Measurements from ENCODE around the gene STARD3.
"Not testable (repeated sequence)": the region's sequence is repeated elsewhere in the genome, so short reads cannot be mapped to it uniquely, and the experiment has no call there.

STARD3 gene

GRCh38 chr17:39636927-39637736 is at the start of gene STARD3:
Gene STARD3 (plus strand): TSS chr17:39637144. CDS start chr17:39653532, 16,388 bp downstream.
- no peak for FAIRE-seq

GRCh38 chr17:39590180-39590579 is 46.8 kb upstream of the STARD3 start:
- FAIRE-seq, result not testable (repeated sequence)

GRCh38 chr17:39591958-39592954 is 44.7 kb upstream of the STARD3 start:
- FAIRE-seq, result no peak

GRCh38 chr17:39593371-39593770 is 43.6 kb upstream of the STARD3 start:
- FAIRE-seq, result no peak

- FAIRE-seq, result no peak
Observed at GRCh38 chr17:39595294-39595693, 41.6 kb upstream of the STARD3 start.

GRCh38 chr17:39595928-39596510 is 40.9 kb upstream of the STARD3 start:
- FAIRE-seq, result no peak

- FAIRE-seq, result no peak
Observed at GRCh38 chr17:39596543-39597267, 40.2 kb upstream of the STARD3 start.

- FAIRE-seq, result no peak
Observed at GRCh38 chr17:39597372-39598046, 39.4 kb upstream of the STARD3 start.

- no peak for FAIRE-seq
Observed at GRCh38 chr17:39598047-39598481, 38.9 kb upstream of the STARD3 start.

GRCh38 chr17:39598630-39599003 is 38.3 kb upstream of the STARD3 start:
- no peak for FAIRE-seq

- no peak for FAIRE-seq
Observed at GRCh38 chr17:39599004-39599664, 37.8 kb upstream of the STARD3 start.

GRCh38 chr17:39599665-39600231 is 37.2 kb upstream of the STARD3 start:
- no peak for FAIRE-seq

GRCh38 chr17:39600288-39600996 is 36.5 kb upstream of the STARD3 start:
- FAIRE-seq, result no peak

- no peak for FAIRE-seq
Observed at GRCh38 chr17:39600997-39601597, 35.8 kb upstream of the STARD3 start.

GRCh38 chr17:39601758-39602532 is 35.0 kb upstream of the STARD3 start:
- no peak for FAIRE-seq

GRCh38 chr17:39602533-39603303 is 34.2 kb upstream of the STARD3 start:
- FAIRE-seq, result no peak

- no peak for FAIRE-seq
Observed at GRCh38 chr17:39603304-39604016, 33.5 kb upstream of the STARD3 start.
